Measurements from ENCODE around the gene KCNH3.

- no peak for TF ChIP-seq ZNF33A (CRISPR knock-in tag; IDR thresholded peaks at IDR 0.05; ENCODE audit: borderline replicate concordance)
- TF ChIP-seq ZFP36 (IDR thresholded peaks at IDR 0.05; ENCODE audit: borderline replicate concordance, low read depth, low read length, partially characterized antibody), result no peak
- no peak for TF ChIP-seq FOSL1 (CRISPR knock-in tag; IDR thresholded peaks at IDR 0.05; ENCODE audit: borderline replicate concordance)
- TF ChIP-seq ZBTB21 (CRISPR knock-in tag; IDR thresholded peaks at IDR 0.05), result no peak
- TF ChIP-seq HNF4G (IDR thresholded peaks at IDR 0.05; ENCODE audit: borderline replicate concordance, low read depth, low read length), result no peak
- TF ChIP-seq HNF4G (CRISPR knock-in tag; IDR thresholded peaks at IDR 0.05; ENCODE audit: borderline replicate concordance, low read depth), result no peak
- no peak for TF ChIP-seq MXI1 (IDR thresholded peaks at IDR 0.05; ENCODE audit: borderline replicate concordance, low read depth, low read length)
- no peak for TF ChIP-seq TBP (CRISPR knock-in tag; IDR thresholded peaks at IDR 0.05)
- no peak for TF ChIP-seq ZNF775 (CRISPR knock-in tag; IDR thresholded peaks at IDR 0.05; ENCODE audit: borderline replicate concordance)
- no peak for TF ChIP-seq HMG20B (CRISPR knock-in tag; conservative IDR thresholded peaks at IDR 0.05)
These were observed 11.3 kb upstream of the KCNH3 start for GRCh38 chr12:49527361-49528130.

Measured in HepG2 (cell line).